Measurements from ENCODE around the gene CD84. TPM values are rescaled to one million over a fixed set of nuclear protein-coding genes. Genes with fewer than 3 reads are reported as not detected.

The CD84 gene
- total RNA-seq, 1 donor from 2014 or later, result not detected

- peaks cover 31% of the 10 kb centered on the region for H3K36me3 Mint-ChIP-seq (ENCODE audit: insufficient read depth)
- H3K27me3 Mint-ChIP-seq, result no peaks in the 10 kb centered on the region
- no peak overlapping the region for H3K4me3 Mint-ChIP-seq (ENCODE audit: low read depth)
Observed at GRCh38 chr1:160558660-160559380, 20.5 kb downstream of the CD84 start.

GRCh38 chr1:160553778-160554177, 25.5 kb downstream of the CD84 start:
- H3K27me3 Mint-ChIP-seq, result no peaks in the 10 kb centered on the region
- TF ChIP-seq, protein P1, sequence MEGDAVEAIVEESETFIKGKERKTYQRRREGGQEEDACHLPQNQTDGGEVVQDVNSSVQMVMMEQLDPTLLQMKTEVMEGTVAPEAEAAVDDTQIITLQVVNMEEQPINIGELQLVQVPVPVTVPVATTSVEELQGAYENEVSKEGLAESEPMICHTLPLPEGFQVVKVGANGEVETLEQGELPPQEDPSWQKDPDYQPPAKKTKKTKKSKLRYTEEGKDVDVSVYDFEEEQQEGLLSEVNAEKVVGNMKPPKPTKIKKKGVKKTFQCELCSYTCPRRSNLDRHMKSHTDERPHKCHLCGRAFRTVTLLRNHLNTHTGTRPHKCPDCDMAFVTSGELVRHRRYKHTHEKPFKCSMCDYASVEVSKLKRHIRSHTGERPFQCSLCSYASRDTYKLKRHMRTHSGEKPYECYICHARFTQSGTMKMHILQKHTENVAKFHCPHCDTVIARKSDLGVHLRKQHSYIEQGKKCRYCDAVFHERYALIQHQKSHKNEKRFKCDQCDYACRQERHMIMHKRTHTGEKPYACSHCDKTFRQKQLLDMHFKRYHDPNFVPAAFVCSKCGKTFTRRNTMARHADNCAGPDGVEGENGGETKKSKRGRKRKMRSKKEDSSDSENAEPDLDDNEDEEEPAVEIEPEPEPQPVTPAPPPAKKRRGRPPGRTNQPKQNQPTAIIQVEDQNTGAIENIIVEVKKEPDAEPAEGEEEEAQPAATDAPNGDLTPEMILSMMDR (IDR thresholded peaks at IDR 0.05; ENCODE audit: unreplicated experiment), result no peak
- peak overlapping the region; percentile 7 for H3K27ac Mint-ChIP-seq
- DNase-seq (ENCODE audit: low spot score, unreplicated experiment), result no peak
- H3K36me3 Mint-ChIP-seq (ENCODE audit: insufficient read depth), result peaks cover 28% of the 10 kb centered on the region
- no peak overlapping the region for H3K4me3 Mint-ChIP-seq (ENCODE audit: low read depth)
- peaks cover 7% of the 10 kb centered on the region for H3K9me3 Mint-ChIP-seq (ENCODE audit: low read depth)
- peaks cover 3% of the 10 kb centered on the region for H3K4me1 Mint-ChIP-seq (ENCODE audit: low read depth)

More at GRCh38 chr1:160558660-160559380, 20.5 kb downstream of the CD84 start:
- Mint-ChIP-seq H3K9me3 (ENCODE audit: low read depth) (peaks cover 51% of the 10 kb centered on the region), H3K4me1 (ENCODE audit: low read depth) (no peaks in the 10 kb centered on the region), H3K27ac (no peak overlapping the region)
- TF ChIP-seq, protein P1 (IDR thresholded peaks at IDR 0.05; ENCODE audit: unreplicated experiment), result no peak
- no peak for DNase-seq (ENCODE audit: low spot score, unreplicated experiment)

GRCh38 chr1:160552425-160552824, 26.9 kb downstream of the CD84 start:
- TF ChIP-seq, protein P1 (IDR thresholded peaks at IDR 0.05; ENCODE audit: unreplicated experiment), result no peak
- H3K4me1 Mint-ChIP-seq (ENCODE audit: low read depth), result peaks cover 10% of the 10 kb centered on the region
- peaks cover 4% of the 10 kb centered on the region for H3K9me3 Mint-ChIP-seq (ENCODE audit: low read depth)
- no peaks in the 10 kb centered on the region for H3K27me3 Mint-ChIP-seq
- no peak overlapping the region for H3K27ac Mint-ChIP-seq
- H3K36me3 Mint-ChIP-seq (ENCODE audit: insufficient read depth), result peaks cover 22% of the 10 kb centered on the region
- H3K4me3 Mint-ChIP-seq (ENCODE audit: low read depth), result no peak overlapping the region
- no peak for DNase-seq (ENCODE audit: low spot score, unreplicated experiment)

DNA sequence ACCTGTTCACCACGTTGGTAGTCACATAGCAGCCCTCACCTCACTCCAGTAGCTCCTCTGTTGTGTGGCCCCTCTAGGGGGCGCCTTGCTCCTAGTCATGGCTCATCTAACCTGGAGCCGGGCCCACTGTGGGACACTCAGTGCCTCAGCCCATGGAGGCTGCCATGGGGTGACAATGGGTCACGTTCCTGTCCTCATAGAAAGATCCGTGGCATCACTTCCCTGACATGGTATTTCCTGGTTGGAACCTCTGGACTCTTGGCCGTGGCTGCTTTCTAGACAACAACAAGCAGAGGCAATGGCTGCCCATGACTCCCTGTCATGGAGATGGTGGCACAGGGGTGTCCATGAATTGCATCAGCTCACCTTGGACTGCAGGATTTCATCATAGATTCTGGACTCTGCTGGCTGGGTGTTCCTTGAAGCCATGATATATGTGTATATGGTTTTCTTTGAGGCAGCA, 28.7 kb downstream of the CD84 start:
- Mint-ChIP-seq H3K27ac (no peak overlapping the region), H3K27me3 (no peaks in the 10 kb centered on the region), H3K4me3 (ENCODE audit: low read depth) (no peak overlapping the region), H3K9me3 (ENCODE audit: low read depth) (peaks cover under 1% of the 10 kb centered on the region), H3K4me1 (ENCODE audit: low read depth) (peaks cover 10% of the 10 kb centered on the region), H3K36me3 (ENCODE audit: insufficient read depth) (peaks cover 16% of the 10 kb centered on the region)
- DNase-seq (ENCODE audit: low spot score, unreplicated experiment), result no peak
- TF ChIP-seq, protein P1 (IDR thresholded peaks at IDR 0.05; ENCODE audit: unreplicated experiment), result no peak

- H3K4me1 Mint-ChIP-seq (ENCODE audit: low read depth), result peaks cover 10% of the 10 kb centered on the region
- H3K27me3 Mint-ChIP-seq, result no peaks in the 10 kb centered on the region
- no peak overlapping the region for H3K4me3 Mint-ChIP-seq (ENCODE audit: low read depth)
- peaks cover 14% of the 10 kb centered on the region for H3K36me3 Mint-ChIP-seq (ENCODE audit: insufficient read depth)
- TF ChIP-seq, protein P1 (IDR thresholded peaks at IDR 0.05; ENCODE audit: unreplicated experiment), result no peak
- no peaks in the 10 kb centered on the region for H3K9me3 Mint-ChIP-seq (ENCODE audit: low read depth)
- DNase-seq (ENCODE audit: low spot score, unreplicated experiment), result no peak
- no peak overlapping the region for H3K27ac Mint-ChIP-seq
Observed at GRCh38 chr1:160549665-160550006, 29.7 kb downstream of the CD84 start.

Measured in progenitor cell of endocrine pancreas (in vitro differentiated cells).